GM21447 (cell line): Measurements from ENCODE around the gene NSUN2.

Source experiments
- ATAC-seq: cut with Tn5 transposase; IDR thresholded peaks from one replicate; pipeline ENCODE4 v1.9.1; 2021; ENCODE audit not compliant: unreplicated experiment

Gene NSUN2

DNA sequence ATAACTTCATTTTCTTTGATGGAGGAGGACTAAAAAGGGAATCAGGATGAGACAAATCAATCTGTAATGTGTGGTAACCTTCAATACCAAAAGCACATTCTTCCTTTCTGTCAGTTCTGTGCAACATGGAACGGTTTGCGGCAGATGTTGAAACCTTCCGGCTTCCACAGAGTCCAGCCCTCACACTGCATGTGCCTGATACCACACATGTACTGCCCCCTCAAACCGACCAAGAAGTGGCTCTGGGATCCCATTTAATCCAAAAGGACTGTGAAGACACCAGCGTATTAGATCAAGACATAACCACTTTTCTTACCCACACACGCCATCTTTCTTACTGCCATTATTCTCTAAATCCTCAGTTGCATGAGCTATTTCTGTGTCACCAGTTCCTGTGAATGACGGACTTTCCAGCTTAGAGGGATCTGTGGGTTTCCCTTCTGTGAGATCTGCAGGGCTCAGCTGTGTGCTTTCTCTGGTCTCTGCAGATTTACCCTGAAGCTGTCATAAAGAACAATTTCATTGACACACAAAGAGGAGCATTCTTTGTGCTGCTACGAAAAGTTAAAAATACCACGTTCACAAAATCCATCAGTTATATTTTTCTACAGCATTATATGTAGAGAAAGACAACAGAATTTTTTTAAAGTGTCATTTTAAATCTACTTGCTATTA, 25.8 kb downstream of the NSUN2 start:
- ATAC-seq = no peak

DNA sequence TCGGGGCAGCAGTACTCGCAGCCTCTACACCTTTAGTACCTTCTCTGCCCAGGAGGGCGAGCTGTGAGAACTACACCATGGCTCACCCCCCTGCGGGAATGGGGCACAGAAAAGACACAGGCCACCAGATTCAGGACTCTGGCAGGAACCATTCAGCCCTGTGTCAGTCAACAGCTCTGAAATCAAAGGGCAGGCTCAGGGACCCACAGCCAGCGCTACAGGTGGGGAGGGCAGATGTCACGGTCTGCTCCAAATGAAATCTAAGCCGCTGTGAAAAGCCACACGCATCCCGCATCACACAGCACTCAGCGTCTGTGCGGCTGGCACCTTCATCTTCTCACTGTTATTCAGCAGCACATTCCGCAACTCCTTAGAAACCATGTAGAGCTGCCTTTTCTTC, 27.9 kb downstream of the NSUN2 start:
- ATAC-seq = no peak

DNA sequence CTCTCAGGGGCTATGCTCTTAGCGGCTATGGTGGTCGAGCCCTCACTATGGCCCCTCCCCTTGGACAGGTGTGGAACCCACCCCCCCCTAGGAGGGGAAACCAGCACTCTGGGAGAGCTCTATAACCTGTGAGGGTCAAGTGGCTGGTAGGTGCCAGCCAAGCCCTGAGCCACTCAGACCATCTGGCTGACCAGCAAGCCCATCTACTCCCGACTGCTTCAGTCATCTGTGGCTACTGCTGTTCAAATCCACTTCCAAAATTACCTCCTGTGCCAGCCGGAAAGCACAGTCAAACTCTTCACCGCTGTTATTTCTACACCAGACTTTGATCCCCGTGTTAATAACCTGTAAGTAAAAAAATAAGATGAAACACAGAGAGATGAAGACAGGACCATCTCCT, 28.5 kb downstream of the NSUN2 start:
- ATAC-seq = no peak

DNA sequence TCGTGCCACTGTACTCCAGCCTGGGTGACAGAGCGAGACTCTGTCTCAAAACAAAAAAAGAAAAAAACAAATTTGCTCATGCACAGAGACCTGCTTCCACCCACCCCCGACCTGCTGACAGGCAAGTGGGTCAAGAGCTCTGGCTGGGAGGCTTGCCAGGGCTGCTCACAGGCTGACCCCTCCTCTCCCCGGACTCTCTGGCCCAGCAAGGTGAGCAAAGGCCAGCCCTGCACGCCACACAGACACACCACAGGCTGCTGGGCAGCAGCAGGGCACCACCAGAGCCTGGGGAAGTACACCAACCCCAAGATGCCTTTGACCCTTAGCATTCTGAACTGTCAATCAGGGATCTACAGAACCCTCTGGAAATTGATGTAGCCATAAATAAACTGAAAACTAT, 29.2 kb downstream of the NSUN2 start:
- ATAC-seq = no peak

DNA sequence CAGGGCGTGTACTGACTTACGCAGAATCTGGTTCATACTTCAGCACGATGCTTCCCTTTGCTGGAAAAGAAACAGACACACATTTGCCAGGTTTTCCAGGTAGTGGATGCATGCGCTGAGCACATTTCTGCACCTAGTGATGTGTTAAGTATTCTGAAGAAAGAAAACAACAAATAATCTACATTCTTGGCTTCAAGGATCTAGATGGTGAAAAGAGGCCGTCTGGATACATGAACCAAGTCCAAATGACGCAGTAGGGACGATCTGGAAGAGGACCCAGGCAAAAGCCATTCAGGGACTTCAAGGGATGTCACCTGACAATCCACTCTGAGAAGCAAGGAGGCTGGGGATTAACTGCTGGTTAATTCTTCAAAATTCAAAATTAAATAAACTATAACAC, 30.4 kb downstream of the NSUN2 start:
- ATAC-seq = no peak

DNA sequence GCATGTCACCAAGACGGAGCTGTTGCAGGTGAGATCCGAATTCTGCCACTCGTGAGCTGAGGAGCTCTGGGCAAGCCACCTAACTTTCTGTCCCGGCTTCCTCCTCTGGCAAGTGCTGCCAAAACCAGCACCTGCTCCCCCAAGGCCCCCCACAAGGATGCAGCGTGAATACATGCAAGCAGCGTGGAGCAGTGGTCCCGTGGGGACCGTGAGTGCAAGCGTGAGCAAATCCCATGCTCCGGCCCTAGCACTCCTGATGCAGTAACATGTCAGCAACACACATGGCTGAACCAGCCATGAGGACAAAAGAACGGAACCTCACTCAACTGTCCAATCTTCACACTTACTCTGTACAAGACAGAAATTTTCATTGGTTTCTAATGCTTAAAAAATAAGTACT, 31.0 kb downstream of the NSUN2 start:
- ATAC-seq = no peak

DNA sequence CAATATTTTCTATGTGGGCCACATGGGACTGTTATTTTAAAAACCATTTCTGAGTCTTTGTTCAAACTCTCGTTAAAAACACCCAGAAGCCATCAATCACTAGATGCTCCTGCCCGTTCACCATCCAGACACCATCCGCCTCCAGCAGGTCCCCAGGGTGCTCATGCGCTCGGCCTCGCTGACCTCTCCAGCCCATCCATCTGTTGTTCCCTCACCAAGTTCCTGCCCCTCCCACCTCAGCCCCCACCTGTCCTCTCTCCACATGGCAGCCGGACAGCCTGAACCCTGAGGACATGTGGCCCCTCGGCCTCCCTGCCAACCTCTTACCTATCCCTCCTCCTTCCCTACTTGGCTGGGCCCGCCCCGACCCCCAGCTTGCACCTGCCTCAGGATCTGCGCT, 31.6 kb downstream of the NSUN2 start:
- ATAC-seq = no peak

DNA sequence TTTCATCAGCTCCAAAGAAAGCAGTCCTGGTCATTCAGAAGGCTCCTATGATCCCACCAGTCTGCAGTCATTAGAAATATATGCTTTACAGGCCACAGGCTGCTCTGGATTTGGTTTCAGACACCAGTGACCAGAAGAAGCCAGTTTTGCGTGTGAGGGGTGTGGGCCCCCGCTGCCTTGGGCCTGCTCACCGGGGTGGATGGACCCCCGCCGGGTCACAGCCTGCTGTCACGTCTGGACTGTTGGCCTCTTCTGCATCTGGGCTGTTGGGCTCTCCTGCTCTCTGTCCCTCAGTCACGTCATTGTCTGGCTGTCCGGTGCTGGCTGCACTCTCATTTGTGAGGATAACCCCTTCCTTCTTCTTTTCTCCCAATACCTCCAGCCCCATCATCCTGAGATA, 33.1 kb downstream of the NSUN2 start:
- no peak for ATAC-seq

DNA sequence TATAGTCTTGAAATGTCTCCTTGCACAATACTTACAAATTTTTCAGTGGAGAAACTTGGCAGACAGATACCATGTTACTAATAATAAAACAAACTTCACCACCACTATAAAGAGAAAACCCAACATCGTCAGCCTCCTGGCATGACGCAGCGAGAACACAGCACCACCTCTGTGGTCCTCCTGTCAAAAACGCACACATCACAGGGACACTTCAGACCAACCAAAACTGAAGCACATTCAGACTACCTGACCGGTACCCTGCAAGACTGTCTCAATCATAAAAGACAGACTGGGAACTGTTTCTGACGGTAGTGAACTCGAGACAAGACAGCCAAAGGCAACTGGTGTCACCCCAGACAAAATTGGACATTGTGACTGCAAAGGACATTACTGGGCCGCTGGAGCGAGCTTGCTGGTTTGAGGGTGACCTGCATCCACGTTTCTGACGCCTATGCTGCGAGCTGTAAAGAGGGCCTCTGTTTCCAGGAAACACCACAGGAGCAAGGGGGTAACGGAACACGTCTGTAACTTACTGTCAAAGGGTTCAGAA, 34.4 kb downstream of the NSUN2 start:
- ATAC-seq = no peak

DNA sequence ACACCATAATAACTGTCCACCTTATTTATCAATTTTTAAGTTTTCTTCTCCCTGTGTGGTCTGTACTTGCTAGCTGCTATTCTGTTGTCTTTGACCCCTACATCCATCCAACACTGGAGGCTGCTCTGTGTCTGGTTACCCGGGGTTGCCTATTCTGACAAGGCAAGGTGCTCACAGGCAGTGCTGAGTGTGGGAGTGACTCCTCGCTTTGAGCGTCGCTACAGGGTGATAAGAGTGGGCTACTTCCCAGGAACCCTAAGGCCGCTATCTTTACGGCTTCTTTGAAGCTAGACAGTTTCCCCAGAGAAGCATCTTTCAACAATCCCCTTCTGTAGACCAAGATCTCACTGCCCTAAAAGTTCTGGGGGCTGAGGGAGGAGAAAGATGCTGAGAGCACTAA, 35.3 kb downstream of the NSUN2 start:
- ATAC-seq = no peak

DNA sequence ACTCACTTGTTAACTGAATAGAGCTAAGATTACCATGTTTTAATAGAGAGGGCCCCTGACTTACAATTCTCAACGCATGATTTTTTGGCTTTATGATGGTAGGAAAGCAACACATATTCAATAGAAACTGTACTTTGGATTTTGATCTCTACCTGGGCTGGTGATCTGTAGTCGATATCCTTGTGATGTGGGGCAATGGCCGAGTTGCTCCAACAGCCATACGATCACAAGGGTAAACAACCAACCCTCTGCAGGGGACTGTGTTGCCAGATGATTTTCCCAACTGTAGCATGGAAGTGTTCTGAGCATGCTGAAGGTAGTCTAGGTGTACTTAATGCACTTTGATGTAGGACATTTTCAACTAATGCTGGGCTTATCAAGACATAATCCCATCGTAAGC, 36.5 kb downstream of the NSUN2 start:
- no peak for ATAC-seq

DNA sequence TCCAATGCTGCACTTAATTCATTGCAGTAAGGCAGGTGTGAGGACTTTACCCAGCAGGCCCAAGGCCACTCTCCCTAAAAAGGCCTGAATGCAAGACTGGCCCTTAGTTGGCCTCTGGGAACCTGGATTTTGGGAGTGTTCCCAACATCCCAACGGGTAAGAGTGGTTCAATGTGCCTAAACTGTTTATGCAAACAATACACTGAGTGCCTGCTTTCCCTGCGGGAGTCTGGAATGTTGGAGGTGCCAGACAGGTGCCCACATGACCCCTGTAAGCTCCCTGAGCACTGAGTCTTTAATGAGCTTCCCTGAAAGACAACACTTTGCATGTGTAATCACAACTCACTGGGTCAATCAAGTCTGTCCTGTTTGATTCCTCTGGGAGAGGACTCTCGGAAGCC, 37.4 kb downstream of the NSUN2 start:
- no peak for ATAC-seq

DNA sequence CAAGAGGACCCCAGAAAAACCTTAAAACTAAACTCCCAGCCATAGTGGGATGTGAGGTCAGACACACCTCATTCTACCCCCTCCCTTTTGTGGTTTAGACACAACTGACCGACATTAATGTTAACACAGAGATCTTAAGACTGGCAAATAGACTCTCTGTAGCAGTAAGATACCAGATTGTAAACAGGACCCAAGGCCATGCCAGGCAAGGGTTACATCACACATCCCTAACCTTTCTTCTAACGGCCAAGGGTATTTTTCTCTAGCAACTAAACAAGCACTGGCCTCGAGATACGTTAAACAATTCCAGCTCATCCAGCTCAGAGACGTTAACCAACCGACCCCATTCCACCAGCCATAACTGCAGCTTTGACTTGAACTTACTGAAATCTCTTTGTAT, 38.8 kb downstream of the NSUN2 start:
- ATAC-seq = no peak

DNA sequence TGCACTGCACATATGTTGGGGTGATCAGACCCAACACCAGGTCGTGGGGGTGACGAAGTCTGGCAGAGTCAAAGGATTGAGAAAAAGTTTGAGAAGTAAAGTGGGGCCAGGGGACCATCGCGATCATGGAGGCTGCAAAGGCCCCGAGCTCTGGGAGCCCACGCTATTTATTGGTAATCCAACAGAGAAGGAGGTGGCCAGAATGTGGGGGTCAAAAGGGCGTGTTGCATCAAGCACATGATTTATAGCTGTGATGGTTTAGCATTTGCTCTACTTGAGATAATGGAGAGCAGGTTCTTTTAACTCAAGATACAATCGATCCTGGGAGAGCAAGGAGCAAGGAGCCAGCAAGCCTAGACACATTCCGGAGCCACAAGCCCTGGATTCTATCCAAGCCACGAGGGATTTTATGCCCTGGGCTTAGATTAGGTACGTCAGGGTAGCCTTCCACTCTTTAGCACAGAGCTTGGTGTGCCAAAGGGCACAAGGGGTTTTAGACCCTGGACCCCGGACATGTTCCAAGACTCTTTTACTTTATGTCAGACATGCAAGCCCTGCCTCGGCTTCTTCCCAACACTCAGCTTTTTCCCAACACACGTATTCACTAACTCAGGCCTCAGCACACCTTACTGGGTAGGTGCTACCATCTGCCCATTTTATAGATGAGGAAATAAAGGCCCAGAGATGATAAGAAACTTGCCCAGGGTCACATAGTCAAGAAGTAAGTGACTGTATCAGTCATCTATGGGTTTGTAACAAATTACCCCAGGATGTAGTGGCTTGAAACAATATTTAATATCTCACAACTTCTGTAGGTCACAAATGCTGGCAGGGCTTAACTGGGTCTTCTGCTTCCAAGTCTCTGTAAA, 39.5 kb downstream of the NSUN2 start:
- ATAC-seq = no peak

DNA sequence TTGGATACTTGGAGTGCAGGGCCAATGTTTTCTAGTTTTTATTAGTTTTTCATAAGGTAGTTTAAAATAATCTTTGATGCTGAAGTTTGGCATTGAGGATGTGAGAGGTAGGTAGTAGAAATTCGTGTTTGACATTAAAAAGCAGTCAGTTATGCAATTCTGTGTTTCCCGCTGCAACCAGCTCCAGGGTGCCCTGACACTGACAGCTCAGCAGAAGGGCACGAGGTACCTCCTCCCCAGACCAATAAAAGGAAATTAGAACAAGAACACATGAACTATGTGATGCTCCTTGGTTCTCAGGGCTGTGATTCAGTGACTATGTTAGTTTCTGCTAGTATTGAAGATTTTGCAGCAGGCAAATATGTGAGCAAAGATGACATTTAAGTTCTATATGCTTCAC, 40.2 kb downstream of the NSUN2 start:
- ATAC-seq = no peak

DNA sequence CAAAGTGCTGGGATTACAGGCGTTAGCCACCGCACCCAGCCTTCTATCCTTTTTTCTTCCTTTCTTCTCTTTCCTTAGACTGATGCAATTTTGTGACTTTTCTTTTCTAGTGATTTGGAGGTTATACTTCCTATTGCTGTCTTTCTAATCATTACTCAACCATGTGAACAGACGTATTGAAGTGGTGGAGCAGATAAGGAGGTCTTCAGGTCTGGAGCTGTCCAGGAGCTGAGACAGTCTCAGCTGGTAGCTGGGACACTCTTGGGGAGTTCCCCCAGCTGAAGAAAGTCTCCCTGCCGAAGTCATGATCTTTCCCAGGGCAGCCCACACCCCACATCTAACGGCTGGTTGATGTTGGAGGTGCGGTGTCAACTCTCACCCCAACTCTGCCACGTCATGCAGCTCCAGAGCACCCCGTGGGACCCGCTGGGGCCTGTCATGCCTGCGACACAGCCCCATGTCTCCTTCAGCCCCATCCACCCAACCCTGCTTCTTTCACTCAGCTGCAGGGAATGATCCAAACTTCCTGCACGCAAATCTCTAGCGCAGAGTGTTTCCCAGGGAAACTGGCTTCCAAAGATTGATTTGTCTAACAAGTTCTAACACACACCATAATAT, 41.1 kb downstream of the NSUN2 start:
- no peak for ATAC-seq

DNA sequence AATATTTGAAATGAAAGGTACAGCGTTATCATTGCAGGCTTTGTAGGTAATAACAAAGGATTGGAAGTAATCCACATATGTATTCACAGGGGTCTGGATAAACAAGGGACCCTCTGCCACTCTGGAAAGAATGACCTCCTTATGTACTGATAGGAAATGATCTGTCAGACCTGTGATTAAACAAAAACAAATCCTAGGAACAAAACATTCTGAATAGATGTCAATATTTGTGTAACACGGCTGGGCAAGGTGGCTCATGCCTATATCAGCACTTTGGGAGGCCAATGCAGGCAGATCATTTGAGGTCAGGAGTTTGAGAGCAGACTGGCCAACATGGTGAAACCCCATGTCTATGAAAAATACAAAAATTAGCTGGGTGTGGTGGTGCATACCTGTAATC, 42.3 kb downstream of the NSUN2 start:
- no peak for ATAC-seq

DNA sequence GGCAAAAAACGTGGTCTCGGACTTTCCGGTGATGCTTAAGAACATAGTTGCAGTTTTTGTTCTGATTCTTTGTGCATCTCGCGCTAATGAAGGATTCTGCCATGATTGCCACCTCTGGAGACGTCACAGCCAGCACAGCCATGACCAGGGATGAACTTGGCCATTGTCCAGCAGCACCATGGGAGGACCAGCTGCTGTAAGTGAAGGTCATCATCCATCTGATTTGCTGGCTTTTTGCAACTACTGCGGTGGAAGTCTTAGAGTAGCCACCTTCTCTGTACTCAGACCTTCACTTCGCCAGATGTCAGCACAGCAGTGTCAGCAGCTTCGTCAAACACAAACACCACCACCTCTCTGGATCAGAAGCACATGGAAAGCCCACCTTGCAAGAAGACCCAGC, 45.7 kb downstream of the NSUN2 start:
- ATAC-seq = no peak

DNA sequence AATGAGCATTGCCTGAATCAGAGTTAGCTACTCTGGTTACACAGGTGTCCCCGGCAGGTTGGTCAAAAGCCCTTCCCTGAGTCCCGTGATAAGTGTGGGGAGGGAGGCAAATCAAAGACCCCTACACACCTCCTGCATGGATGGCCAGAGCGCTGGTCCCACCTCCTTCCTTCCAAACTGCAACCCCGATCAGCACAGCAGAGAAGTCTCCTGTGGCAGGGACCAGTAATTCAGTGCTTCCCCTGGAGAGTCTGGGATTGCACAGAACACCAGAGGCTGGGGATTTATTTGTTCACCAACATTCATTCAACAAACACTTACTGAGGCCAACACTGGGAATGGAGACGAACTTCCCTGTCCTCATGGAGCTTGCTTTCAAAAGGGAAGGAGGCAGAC, 46.2 kb downstream of the NSUN2 start:
- no peak for ATAC-seq

DNA sequence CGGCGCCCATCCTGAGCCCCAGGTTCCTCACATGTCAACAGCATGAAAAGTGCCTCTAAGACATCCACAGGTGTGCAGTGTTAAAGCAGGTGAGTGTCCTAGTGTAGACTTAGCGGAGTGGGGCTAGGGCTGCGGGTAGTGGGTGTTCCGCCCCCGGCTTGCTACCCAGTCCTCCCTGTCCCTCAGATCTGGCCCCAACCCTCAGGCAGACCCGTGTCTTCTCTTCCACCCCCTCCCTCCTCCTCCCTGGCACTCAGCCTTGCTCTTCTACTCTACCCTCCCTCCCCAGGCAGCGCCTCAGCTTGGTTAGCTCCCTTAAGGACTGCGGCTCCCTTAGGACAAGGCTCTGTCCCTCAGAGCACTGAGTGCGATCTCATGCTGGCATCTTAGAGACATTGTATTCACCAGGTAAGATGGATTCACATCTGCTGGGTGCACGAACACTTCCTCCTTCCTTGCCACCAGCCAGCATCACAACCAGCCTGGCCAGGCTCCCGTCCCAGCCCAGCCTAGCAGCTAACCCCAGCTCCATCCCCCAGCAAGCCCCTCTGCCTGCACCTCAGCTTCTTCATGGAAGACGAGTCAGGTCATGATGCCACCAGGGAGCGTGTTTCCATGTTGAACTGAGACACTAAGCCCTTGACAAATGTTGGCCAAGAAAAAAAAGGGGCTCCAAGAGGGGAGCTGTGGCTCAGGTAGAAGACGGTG, 46.8 kb downstream of the NSUN2 start:
- ATAC-seq = no peak

DNA sequence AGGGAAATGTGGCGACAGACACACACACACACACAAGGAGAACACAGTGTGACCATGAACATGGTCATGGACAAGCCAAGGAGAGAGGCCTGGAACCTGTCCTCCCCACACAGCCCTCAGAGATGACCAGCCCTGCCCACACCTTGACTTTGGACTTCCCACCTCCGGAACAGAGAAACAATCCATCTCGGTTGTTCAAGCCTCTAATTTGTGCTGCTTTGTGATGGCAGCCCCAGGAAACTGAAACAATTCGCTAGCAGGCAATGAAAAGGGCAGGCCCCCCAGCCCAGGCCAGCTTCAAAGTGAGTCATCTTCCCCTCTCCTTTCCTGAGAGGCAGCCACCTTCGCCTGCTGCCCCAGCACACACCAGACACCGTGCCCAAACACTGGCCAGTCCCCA, 47.7 kb downstream of the NSUN2 start:
- no peak for ATAC-seq
